ENCODE measurements around the gene SLC22A16.

GRCh38 chr6:110425816-110426215 lies 50.6 kb downstream of the SLC22A16 start:
- TF ChIP-seq CTCF (IDR thresholded peaks at IDR 0.05) (no peak), EZH2 (IDR thresholded peaks at IDR 0.05; ENCODE audit: borderline replicate concordance, insufficient read depth, low read depth, low read length, poor library complexity, severe bottlenecking) (no peak)

Measured in B cell (primary cell).